ENCODE data around the gene GAA.

GAA gene

DNA sequence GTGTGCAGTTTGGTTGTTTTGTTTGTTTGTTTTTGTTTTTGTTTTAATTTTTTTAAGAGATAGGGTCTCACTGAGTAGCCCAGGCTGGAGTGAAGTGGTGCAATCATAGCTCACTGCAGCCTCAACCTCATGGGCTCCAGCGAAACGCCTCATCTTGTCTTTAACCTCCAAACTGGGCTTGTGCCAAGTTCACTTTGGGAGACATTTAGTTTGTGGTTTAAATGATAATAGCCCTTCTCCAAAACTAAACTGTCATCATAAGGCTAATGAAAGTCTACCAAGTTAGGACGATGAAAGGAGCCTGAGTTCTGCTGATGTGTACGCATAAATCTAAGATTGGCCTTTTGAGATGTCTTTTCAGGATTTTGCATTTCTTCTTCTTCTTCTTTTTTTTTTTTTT lies 62.0 kb downstream of the GAA start:
- peaks cover 29% of the 10 kb centered on the region for H3K4me1 ChIP-seq (ENCODE audit: insufficient read depth, low read length, poor library complexity, severe bottlenecking)
- H3K36me3 ChIP-seq (ENCODE audit: insufficient read depth, low read length): no peaks in the 10 kb centered on the region
- H3K4me2 ChIP-seq (ENCODE audit: low read depth, low read length, poor library complexity, severe bottlenecking): no peak overlapping the region
- H3K9ac ChIP-seq (ENCODE audit: low read depth, low read length, poor library complexity, severe bottlenecking): no peak overlapping the region
- H2AFZ ChIP-seq (ENCODE audit: low read length): no peak overlapping the region
- H3K9me3 ChIP-seq (ENCODE audit: insufficient read depth, low read depth, low read length): no peaks in the 10 kb centered on the region
- no peaks in the 10 kb centered on the region for H4K20me1 ChIP-seq (ENCODE audit: insufficient read depth, low read length, poor library complexity, severe bottlenecking)
- no peak overlapping the region for H3K4me3 ChIP-seq (ENCODE audit: low read length, poor library complexity, severe bottlenecking)
- no peaks in the 10 kb centered on the region for H3K9me2 ChIP-seq (replicated peaks; ENCODE audit: low read depth, low read length)
- no peaks in the 10 kb centered on the region for H3F3A ChIP-seq (ENCODE audit: low read depth)
- no peak for TF ChIP-seq EZH2phosphoT487 (IDR thresholded peaks at IDR 0.05; ENCODE audit: borderline replicate concordance)
- TF ChIP-seq, protein P1, sequence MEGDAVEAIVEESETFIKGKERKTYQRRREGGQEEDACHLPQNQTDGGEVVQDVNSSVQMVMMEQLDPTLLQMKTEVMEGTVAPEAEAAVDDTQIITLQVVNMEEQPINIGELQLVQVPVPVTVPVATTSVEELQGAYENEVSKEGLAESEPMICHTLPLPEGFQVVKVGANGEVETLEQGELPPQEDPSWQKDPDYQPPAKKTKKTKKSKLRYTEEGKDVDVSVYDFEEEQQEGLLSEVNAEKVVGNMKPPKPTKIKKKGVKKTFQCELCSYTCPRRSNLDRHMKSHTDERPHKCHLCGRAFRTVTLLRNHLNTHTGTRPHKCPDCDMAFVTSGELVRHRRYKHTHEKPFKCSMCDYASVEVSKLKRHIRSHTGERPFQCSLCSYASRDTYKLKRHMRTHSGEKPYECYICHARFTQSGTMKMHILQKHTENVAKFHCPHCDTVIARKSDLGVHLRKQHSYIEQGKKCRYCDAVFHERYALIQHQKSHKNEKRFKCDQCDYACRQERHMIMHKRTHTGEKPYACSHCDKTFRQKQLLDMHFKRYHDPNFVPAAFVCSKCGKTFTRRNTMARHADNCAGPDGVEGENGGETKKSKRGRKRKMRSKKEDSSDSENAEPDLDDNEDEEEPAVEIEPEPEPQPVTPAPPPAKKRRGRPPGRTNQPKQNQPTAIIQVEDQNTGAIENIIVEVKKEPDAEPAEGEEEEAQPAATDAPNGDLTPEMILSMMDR (conservative IDR thresholded peaks at IDR 0.05; ENCODE audit: low read length): no peak
- H3K27me3 ChIP-seq (ENCODE audit: insufficient read depth, low read length, poor library complexity, severe bottlenecking): no peaks in the 10 kb centered on the region
- no peaks in the 10 kb centered on the region for H3K79me2 ChIP-seq (ENCODE audit: insufficient read depth, low read length)

DNA sequence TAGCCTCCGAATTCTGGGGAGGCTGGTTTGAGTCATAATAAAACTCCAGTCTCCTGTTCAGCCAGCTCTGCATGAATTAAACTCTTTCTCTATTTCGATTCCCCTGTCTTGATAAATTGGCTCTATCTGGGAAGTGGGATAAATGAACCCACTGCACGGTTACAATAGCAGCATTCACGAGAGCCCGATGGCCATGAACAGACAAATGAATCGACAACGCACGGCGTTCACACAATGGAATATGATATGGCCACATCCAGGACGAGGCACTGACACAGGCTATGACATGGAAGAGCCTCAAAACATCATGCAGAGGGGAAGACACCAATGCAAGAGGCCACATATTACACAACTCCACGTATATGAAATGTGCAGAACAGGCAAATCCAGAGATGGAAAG lies 62.8 kb downstream of the GAA start:
- Histone ChIP-seq H3K27me3 (ENCODE audit: insufficient read depth, low read length, poor library complexity, severe bottlenecking) (no peaks in the 10 kb centered on the region), H3F3A (ENCODE audit: low read depth) (no peaks in the 10 kb centered on the region), H3K4me3 (ENCODE audit: low read length, poor library complexity, severe bottlenecking) (no peak overlapping the region), H3K9me3 (ENCODE audit: insufficient read depth, low read depth, low read length) (no peaks in the 10 kb centered on the region), H3K79me2 (ENCODE audit: insufficient read depth, low read length) (no peaks in the 10 kb centered on the region), H3K9ac (ENCODE audit: low read depth, low read length, poor library complexity, severe bottlenecking) (no peak overlapping the region), H3K4me1 (ENCODE audit: insufficient read depth, low read length, poor library complexity, severe bottlenecking) (peaks cover 26% of the 10 kb centered on the region), H2AFZ (ENCODE audit: low read length) (no peak overlapping the region), H4K20me1 (ENCODE audit: insufficient read depth, low read length, poor library complexity, severe bottlenecking) (no peaks in the 10 kb centered on the region), H3K9me2 (replicated peaks; ENCODE audit: low read depth, low read length) (no peaks in the 10 kb centered on the region), H3K36me3 (ENCODE audit: insufficient read depth, low read length) (no peaks in the 10 kb centered on the region), H3K4me2 (ENCODE audit: low read depth, low read length, poor library complexity, severe bottlenecking) (no peak overlapping the region)
- no peak for TF ChIP-seq EZH2phosphoT487 (IDR thresholded peaks at IDR 0.05; ENCODE audit: borderline replicate concordance)
- TF ChIP-seq, protein P1 (conservative IDR thresholded peaks at IDR 0.05; ENCODE audit: low read length): no peak

DNA sequence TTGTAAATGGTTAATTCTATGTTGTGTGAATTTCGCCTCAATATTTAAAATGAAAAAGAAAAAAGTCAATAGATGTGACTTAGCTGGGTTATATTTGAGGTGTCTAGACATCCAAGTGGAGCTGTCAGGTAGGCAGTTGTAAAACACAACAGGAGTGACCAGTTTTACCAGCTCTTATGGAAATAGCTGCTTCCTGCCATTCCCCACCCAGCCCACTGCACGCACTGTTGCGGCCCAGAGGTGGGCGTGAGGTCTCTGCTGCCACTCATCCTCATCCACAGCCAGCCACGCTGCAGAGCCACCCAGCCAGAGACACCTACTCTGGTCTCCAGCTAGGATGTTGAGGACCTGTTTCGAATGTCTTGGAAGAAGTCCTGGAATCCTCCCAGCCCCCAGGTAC lies 65.1 kb downstream of the GAA start:
- Histone ChIP-seq H3K27me3 (ENCODE audit: insufficient read depth, low read length, poor library complexity, severe bottlenecking) (no peaks in the 10 kb centered on the region), H3F3A (ENCODE audit: low read depth) (no peaks in the 10 kb centered on the region), H3K4me3 (ENCODE audit: low read length, poor library complexity, severe bottlenecking) (no peak overlapping the region), H3K4me1 (ENCODE audit: insufficient read depth, low read length, poor library complexity, severe bottlenecking) (peaks cover 7% of the 10 kb centered on the region), H3K9ac (ENCODE audit: low read depth, low read length, poor library complexity, severe bottlenecking) (no peak overlapping the region), H3K9me3 (ENCODE audit: insufficient read depth, low read depth, low read length) (no peaks in the 10 kb centered on the region), H4K20me1 (ENCODE audit: insufficient read depth, low read length, poor library complexity, severe bottlenecking) (no peaks in the 10 kb centered on the region), H3K79me2 (ENCODE audit: insufficient read depth, low read length) (no peaks in the 10 kb centered on the region), H3K9me2 (replicated peaks; ENCODE audit: low read depth, low read length) (no peaks in the 10 kb centered on the region), H3K36me3 (ENCODE audit: insufficient read depth, low read length) (no peaks in the 10 kb centered on the region), H2AFZ (ENCODE audit: low read length) (no peak overlapping the region), H3K4me2 (ENCODE audit: low read depth, low read length, poor library complexity, severe bottlenecking) (no peak overlapping the region)
- TF ChIP-seq, protein P1 (conservative IDR thresholded peaks at IDR 0.05; ENCODE audit: low read length): no peak

Data from Loucy (cell line).